Stimulated activated naive B cell treated with anti-CD40 and anti-IgM and Interleukin-4, amounts not matched to agents 10 μg/mL and 1 μg/mL and 100 μg/mL, for 72 hours (primary cell): ENCODE data around the gene BRD9.
"Not testable (repeated sequence)": the region's sequence is repeated elsewhere in the genome, so short reads cannot be mapped to it uniquely, and the experiment has no call there.

ENCODE experiments used
- ATAC-seq, 2 donors: fragments of 150-1000 bp; cut with Tn5 transposase; replicated peaks; 2 replicates each; pipeline ENCODE4 v1.10.0; 2021; ENCODE audit warnings: moderate library complexity in 1 of 2
- DNase-seq: peaks from one replicate; pipeline ENCODE4 v3.0.0; 2021
- H3K27ac Mint-ChIP-seq: one replicate; pipeline ENCODE4 v1.8.0; 2022; ENCODE audit warnings: mild to moderate bottlenecking, mixed read lengths
- H3K27me3 Mint-ChIP-seq, 2 donors: one replicate each; pipeline ENCODE4 v1.8.0; 2022; ENCODE audit warnings: mixed read lengths in 2 of 2
- H3K36me3 Mint-ChIP-seq, 2 donors: one replicate each; pipeline ENCODE4 v1.8.0; 2022; ENCODE audit warnings: mixed read lengths in 2 of 2, mild to moderate bottlenecking in 1 of 2
- H3K4me1 Mint-ChIP-seq, 2 donors: one replicate each; pipeline ENCODE4 v1.8.0; 2022; ENCODE audit warnings: mixed read lengths in 2 of 2, mild to moderate bottlenecking in 1 of 2
- H3K4me3 Mint-ChIP-seq, 2 donors: one replicate each; pipeline ENCODE4 v1.8.0; 2022; ENCODE audit warnings: mild to moderate bottlenecking in 2 of 2, mixed read lengths in 2 of 2, moderate library complexity in 1 of 2
- H3K9me3 Mint-ChIP-seq, 2 donors: one replicate each; pipeline ENCODE4 v1.8.0; 2022; ENCODE audit warnings: mixed read lengths in 2 of 2, mild to moderate bottlenecking in 1 of 2

BRD9 gene

GRCh38 chr5:930866-931265, 38.3 kb upstream of the BRD9 start:
- no peak overlapping the region for H3K27ac Mint-ChIP-seq
- no peak overlapping the region for H3K4me3 Mint-ChIP-seq
- ATAC-seq (no peak), DNase-seq (no peak)
- H3K27me3 Mint-ChIP-seq, result peaks cover 49 to 57% of the 10 kb centered on the region in 2 donors
- H3K4me1 Mint-ChIP-seq, result peaks cover 7 to 14% of the 10 kb centered on the region in 2 donors
- peaks cover 0 to 4% of the 10 kb centered on the region in 2 donors for H3K9me3 Mint-ChIP-seq
- H3K36me3 Mint-ChIP-seq, result no peaks in the 10 kb centered on the region

DNA sequence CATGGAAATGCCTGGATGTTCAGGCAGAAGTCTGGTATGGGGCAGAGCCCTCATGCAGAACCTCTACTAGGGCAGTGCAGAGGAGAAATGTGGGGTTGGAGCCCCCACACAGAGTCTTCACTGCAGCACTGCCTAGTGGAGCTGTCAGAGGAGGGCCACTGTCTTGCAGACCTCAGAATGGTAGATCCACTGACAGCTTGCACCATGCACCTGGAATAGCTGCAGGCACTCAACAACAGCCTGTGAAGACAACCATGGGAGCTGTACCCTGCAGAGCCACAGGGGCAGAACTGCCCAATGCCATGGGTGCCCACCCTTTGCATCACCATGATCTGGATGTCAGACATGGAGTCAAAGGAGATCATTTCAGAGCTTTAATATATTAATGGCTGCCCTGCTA, 37.0 kb upstream of the BRD9 start:
- Mint-ChIP-seq H3K27me3 (peaks cover 56 to 70% of the 10 kb centered on the region in 2 donors), H3K36me3 (no peaks in the 10 kb centered on the region), H3K27ac (no peak overlapping the region), H3K4me3 (no peak overlapping the region), H3K9me3 (no peaks in the 10 kb centered on the region), H3K4me1 (peaks cover 6 to 14% of the 10 kb centered on the region in 2 donors)
- DNase-seq (no peak), ATAC-seq (no peak)

GRCh38 chr5:929182-929581, 36.6 kb upstream of the BRD9 start:
- Mint-ChIP-seq H3K27me3 (peaks cover 56 to 72% of the 10 kb centered on the region in 2 donors), H3K4me1 (peaks cover 6 to 14% of the 10 kb centered on the region in 2 donors)
- not testable (repeated sequence) for ATAC-seq, H3K9me3 Mint-ChIP-seq, H3K36me3 Mint-ChIP-seq, H3K4me3 Mint-ChIP-seq, DNase-seq, H3K27ac Mint-ChIP-seq

- Mint-ChIP-seq H3K4me1 (peaks cover 5 to 23% of the 10 kb centered on the region in 2 donors), H3K4me3 (peak overlapping the region in 1 of 2 donors; percentile 64), H3K27ac (no peak overlapping the region), H3K27me3 (peaks cover 50 to 77% of the 10 kb centered on the region in 2 donors), H3K36me3 (peaks cover 0 to under 1% of the 10 kb centered on the region in 2 donors), H3K9me3 (no peaks in the 10 kb centered on the region)
- ATAC-seq, result no peak
- DNase-seq, result no peak
Observed at GRCh38 chr5:927172-928015, 34.8 kb upstream of the BRD9 start.

DNA sequence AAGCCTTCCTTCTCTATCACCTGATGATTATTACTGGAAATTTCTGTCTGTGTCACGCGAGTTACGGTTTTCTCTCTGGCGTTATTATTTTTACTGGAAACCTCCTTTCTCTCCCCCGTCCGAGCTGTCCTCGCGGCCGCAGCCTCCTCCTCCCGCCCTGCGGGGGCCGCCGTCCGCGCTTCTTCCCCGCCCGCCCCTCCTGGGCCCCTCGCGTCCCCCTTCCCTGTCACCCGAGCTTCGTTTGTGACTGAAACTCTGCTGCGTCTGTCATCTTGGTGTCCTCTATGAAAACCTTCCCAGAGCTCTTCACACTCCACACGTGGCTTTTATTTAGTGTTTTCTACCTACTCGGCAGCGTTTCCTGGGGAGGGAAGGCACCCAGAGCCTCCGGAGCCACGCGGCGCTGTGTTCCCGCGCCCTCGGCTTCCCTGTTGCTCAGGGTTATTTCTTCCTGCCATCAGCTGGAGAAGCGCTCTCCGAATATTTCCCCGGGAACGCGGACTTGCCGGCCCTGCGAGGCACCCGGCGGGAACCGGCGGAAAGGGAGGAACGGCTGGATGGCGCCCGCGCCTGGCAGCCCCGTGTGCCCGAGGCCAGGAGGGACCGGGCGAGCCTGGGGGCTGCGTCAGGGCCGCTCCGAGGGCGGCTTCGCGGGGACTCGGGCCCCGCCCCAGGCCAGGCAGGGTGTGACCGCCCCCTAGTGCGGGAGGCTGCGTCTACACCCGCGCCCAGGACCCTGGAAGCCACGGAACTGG, 34.0 kb upstream of the BRD9 start:
- H3K4me1 Mint-ChIP-seq, result peaks cover 5 to 23% of the 10 kb centered on the region in 2 donors
- H3K27me3 Mint-ChIP-seq, result peaks cover 46 to 72% of the 10 kb centered on the region in 2 donors
- H3K36me3 Mint-ChIP-seq, result peaks cover 3% of the 10 kb centered on the region in 2 donors
- H3K9me3 Mint-ChIP-seq, result no peaks in the 10 kb centered on the region
- H3K4me3 Mint-ChIP-seq, result peak overlapping the region; percentile 52 to 58
- peak; percentile 65 to 66 for ATAC-seq
- DNase-seq, result peak; percentile 25
- peak overlapping the region; percentile 5 for H3K27ac Mint-ChIP-seq

- no peaks in the 10 kb centered on the region for H3K9me3 Mint-ChIP-seq
- H3K4me3 Mint-ChIP-seq, result no peak overlapping the region
- H3K27me3 Mint-ChIP-seq, result peaks cover 33 to 46% of the 10 kb centered on the region in 2 donors
- peaks cover 5 to 23% of the 10 kb centered on the region in 2 donors for H3K4me1 Mint-ChIP-seq
- H3K27ac Mint-ChIP-seq, result no peak overlapping the region
- peaks cover 3 to 11% of the 10 kb centered on the region in 2 donors for H3K36me3 Mint-ChIP-seq
- peak; percentile 94 to 96 for ATAC-seq
- DNase-seq, result peak; percentile 65
Observed at GRCh38 chr5:923281-923873, 30.8 kb upstream of the BRD9 start.

DNA sequence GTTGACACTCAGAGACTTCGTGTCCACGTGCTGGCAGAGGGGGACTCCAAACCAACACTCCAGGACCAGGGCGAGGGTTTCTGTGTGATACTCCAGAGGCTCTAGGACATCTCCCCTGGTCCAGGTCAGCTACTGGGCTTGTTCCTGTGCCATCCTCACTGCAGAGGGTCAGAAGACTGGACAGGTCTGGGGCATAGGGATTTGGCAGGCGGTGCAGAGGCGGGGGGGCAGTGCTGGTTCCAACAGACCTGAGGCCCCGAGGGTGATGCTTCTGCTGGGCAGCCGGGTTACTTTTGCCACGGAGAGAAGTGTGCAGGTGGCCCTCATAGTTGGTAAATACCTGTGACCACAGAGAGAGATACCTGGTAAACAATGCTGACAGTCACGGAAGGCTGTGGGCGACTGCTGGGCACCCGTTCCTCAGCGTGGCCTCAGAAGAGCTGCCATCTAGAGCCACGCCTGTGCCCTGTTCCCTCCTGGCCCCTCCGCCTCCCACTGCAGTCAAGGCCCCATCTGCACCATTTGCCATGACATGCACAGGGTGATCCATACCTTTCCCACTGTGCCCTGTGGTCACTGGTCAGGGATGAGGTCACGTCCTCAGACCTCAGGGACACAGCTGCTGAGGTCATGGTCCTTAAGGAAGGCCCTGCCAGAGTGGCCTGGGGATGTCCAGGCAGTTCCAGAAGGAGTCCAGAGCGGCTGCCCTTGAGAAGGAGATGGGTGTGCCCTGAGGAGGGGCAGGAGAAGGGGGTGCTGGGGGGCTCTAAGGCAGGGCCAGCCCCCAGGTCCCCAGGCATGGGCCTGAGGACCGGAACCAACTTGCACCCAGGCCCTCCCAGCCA, 30.1 kb upstream of the BRD9 start:
- no peak overlapping the region for H3K4me3 Mint-ChIP-seq
- peaks cover 27 to 39% of the 10 kb centered on the region in 2 donors for H3K27me3 Mint-ChIP-seq
- peaks cover 5 to 23% of the 10 kb centered on the region in 2 donors for H3K4me1 Mint-ChIP-seq
- no peaks in the 10 kb centered on the region for H3K9me3 Mint-ChIP-seq
- no peak overlapping the region for H3K27ac Mint-ChIP-seq
- ATAC-seq (no peak), DNase-seq (no peak)
- H3K36me3 Mint-ChIP-seq, result peaks cover 3 to 17% of the 10 kb centered on the region in 2 donors

DNA sequence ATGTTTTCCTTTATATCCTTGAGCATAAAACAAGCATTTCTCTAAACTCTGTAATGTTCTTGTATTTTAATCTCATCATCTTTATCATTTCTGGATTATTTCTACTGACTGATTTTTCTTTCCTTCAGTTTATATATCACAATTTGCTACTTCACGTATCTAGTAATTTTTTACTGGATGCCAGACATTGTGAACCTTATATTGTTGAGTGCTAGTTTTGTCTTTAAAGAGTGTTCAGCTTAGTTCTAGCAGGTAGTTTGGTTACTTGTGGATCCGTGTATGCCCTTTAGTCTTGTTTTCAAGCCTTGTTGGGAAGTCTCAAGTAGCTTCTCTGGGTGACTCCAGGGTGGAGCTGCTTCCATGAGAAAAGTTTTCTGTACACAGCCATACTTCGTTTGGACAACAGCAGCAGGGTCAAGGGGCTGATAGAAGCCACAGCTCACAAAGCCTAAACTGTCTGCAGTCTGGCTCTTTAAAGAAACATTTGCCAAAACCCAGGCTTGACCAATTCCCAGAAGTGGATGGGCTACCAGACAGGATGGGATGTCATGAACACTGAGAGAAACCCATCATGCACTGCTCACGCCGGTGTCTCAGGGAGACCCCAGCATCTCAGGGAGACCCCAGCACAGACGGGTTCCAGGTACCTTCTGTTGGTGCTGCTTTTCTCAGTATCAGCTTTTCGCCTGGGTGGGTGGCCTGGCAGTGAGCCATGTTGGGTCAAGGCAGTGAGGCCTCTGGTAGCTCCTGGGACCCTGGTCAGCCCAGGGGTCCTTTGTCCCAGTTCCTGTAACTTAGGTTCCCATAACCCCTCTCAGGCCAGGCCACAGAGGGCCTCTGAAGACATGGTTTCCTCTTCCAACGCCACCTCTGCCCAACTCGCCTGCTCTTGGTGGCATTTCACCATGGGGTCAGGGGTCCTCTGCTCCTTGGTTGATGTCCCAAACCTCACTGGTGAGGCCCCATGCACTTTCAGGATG, 29.1 kb upstream of the BRD9 start:
- no peak overlapping the region for H3K27ac Mint-ChIP-seq
- no peak overlapping the region for H3K4me3 Mint-ChIP-seq
- ATAC-seq, result no peak
- H3K27me3 Mint-ChIP-seq, result peaks cover 21 to 30% of the 10 kb centered on the region in 2 donors
- H3K36me3 Mint-ChIP-seq, result peaks cover 3 to 17% of the 10 kb centered on the region in 2 donors
- H3K4me1 Mint-ChIP-seq, result peaks cover 5 to 15% of the 10 kb centered on the region in 2 donors
- H3K9me3 Mint-ChIP-seq, result no peaks in the 10 kb centered on the region
- DNase-seq, result no peak

DNA sequence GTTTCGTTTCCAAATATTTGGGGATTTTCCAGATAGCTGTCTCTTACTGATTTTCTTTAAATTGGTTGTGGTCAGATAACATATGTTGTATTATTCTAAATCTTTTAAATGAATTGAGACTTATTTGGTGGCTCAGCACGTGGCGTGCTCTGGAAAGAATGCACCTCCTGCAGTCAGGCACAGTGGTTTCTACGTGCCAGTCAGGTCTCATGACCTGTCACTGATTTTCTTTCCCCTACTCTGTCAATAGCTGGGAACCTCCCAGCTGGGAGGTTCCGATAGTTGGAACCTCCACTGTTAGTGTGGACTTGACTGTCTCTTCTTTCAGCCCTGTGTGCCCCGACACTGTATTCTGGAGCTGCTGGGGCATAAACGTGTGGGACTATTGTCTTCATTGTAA, 27.7 kb upstream of the BRD9 start:
- Mint-ChIP-seq H3K27ac (no peak overlapping the region), H3K4me1 (peaks cover 0 to 9% of the 10 kb centered on the region in 2 donors), H3K36me3 (peaks cover 6 to 17% of the 10 kb centered on the region in 2 donors), H3K4me3 (no peak overlapping the region), H3K27me3 (peaks cover 7 to 15% of the 10 kb centered on the region in 2 donors), H3K9me3 (no peaks in the 10 kb centered on the region)
- no peak for ATAC-seq
- no peak for DNase-seq

DNA sequence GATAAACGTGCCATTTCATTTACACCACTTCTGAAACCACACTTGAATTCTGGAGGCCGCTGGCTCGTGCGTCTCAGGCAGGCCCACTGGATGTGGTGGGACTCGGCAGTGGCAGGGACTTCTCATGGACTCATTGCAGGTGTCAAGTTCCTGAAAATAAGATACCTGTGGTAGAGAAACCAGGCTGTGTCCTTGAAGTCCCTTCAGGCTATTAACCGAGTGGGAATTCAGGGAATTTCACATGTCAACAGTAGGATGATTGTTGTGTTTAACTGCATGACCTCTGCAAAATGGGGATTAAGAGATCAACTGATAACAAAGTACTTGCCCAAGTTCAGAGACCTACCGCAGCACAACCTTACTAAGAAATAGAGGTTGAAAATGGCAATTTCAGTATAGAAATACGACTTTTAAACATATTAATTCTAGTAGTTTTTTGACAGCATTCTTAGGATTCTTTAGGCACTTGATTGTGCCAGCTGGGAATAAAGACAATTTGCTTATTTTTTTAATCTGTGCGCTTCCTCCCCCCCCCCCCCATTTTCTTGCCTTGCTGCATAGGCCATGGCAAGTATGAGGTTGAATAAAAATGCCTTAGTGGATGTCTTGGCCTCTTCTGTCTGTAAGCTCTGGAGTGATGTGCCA, 26.9 kb upstream of the BRD9 start:
- Mint-ChIP-seq H3K27me3 (peaks cover 0 to 7% of the 10 kb centered on the region in 2 donors), H3K36me3 (peaks cover 10 to 22% of the 10 kb centered on the region in 2 donors), H3K27ac (no peak overlapping the region), H3K4me3 (no peak overlapping the region), H3K4me1 (peaks cover 0 to 9% of the 10 kb centered on the region in 2 donors), H3K9me3 (no peaks in the 10 kb centered on the region)
- ATAC-seq, result no peak
- DNase-seq, result no peak

GRCh38 chr5:918717-919116, 26.1 kb upstream of the BRD9 start:
- ATAC-seq, H3K27ac Mint-ChIP-seq, H3K27me3 Mint-ChIP-seq, H3K4me1 Mint-ChIP-seq, DNase-seq, H3K9me3 Mint-ChIP-seq, H3K4me3 Mint-ChIP-seq: not testable (repeated sequence)
- peaks cover 16 to 30% of the 10 kb centered on the region in 2 donors for H3K36me3 Mint-ChIP-seq

DNA sequence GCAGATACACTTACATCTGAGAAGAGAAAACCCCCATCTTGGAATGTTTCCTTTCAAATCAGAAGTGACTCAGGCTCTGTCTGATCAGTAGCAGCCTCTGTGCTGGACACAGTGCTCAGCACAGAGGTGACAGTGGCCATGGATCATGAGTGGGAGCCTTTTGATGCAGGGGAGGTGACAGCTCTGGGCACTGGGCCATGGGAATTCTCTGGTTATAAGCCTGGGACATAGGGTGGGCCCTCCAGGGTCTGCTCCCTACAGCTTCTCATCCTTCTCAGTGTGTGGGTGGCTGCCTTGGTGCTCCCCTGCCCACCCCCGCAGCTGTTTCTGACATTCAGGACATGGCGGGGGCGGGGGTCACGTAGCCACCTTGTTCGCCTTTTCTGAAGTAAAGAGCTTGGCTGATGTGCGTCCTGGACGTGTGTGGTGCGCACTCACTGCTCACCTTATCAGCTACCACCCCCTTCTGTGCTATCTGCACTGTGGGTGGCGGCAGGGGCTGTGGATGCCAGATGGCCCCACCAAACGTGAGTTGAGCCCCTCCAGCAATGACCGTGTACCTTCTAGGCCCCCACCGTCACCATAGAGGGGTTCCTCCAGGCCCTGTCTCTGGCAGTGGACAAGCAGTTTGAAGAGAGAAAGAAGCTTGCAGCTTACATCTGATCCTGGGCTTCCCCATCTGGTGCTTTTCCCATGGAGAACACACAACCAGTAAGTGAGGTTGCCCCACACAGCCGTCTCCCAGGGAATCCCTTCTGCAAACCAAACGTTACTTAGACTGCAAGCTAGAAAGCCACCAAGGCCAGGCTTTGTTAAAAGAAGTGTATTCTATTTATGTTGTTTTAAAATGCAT, 24.1 kb upstream of the BRD9 start:
- Mint-ChIP-seq H3K4me3 (no peak overlapping the region), H3K36me3 (peaks cover 23 to 41% of the 10 kb centered on the region in 2 donors), H3K27ac (no peak overlapping the region), H3K27me3 (no peaks in the 10 kb centered on the region), H3K4me1 (no peaks in the 10 kb centered on the region), H3K9me3 (no peaks in the 10 kb centered on the region)
- ATAC-seq, result no peak
- DNase-seq, result no peak
